Measurements from ENCODE around the gene PLA2G2E. TPM values are rescaled to one million over a fixed set of nuclear protein-coding genes. Genes with fewer than 3 reads are reported as not detected.

Gene PLA2G2E
- polyA plus RNA-seq, 1 donor from 2014 or later: not detected

DNA sequence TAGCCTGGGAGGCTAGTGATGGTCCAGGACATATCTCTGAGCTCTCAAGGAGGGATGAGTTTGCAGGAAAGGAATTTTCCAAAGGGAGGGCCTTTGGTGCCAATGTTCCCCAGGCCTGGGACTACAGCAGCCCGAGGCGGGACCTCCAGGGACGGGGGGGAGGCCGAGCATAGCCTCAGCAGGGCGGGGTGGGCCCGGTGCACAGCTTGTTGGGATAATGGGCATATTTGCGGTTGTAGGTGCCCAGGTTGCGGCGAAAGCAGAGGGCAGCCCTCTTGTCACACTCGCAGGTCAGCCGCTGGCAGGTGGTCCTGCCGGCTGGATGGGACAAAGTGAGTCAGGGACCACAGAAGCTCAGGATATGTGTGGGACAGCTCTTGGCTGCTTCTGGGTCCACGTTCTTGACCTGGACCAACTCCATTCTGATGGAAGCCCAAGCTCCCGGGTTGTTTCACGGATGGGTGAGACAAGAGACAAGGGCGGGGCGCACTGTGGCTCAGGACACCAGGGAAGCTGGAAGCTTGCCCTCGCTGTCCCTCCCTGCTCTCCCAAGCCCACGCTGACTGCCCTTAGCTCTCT, 3.2 kb downstream of the PLA2G2E start:
- Mint-ChIP-seq H3K4me3 (no peak overlapping the region), H3K36me3 (no peaks in the 10 kb centered on the region), H3K9me3 (no peaks in the 10 kb centered on the region), H3K4me1 (peaks cover 2 to 5% (median 4%) of the 10 kb centered on the region in 3 donors), H3K27me3 (peaks cover 7% of the 10 kb centered on the region), H3K27ac (no peak overlapping the region)

- peaks cover 2 to 5% (median 4%) of the 10 kb centered on the region in 3 donors for H3K4me1 Mint-ChIP-seq
- H3K4me3 Mint-ChIP-seq: no peak overlapping the region
- no peaks in the 10 kb centered on the region for H3K36me3 Mint-ChIP-seq
- no peaks in the 10 kb centered on the region for H3K9me3 Mint-ChIP-seq
- H3K27ac Mint-ChIP-seq: peak overlapping the region in 2 of 3 donors; percentile 54 to 63
- no peaks in the 10 kb centered on the region for H3K27me3 Mint-ChIP-seq
These were observed 5.4 kb downstream of the PLA2G2E start for GRCh38 chr1:19918057-19918456.

- Mint-ChIP-seq H3K4me3 (no peak overlapping the region), H3K27ac (no peak overlapping the region), H3K27me3 (no peaks in the 10 kb centered on the region), H3K4me1 (peaks cover 0 to 1% (median 0%) of the 10 kb centered on the region in 3 donors), H3K36me3 (peaks cover 9% of the 10 kb centered on the region), H3K9me3 (no peaks in the 10 kb centered on the region)
These were observed 12.8 kb downstream of the PLA2G2E start for GRCh38 chr1:19910650-19911049.

GRCh38 chr1:19909971-19910370, 13.4 kb downstream of the PLA2G2E start:
- no peak overlapping the region for H3K27ac Mint-ChIP-seq
- no peaks in the 10 kb centered on the region for H3K27me3 Mint-ChIP-seq
- no peak overlapping the region for H3K4me3 Mint-ChIP-seq
- peaks cover 0 to 1% (median 0%) of the 10 kb centered on the region in 3 donors for H3K4me1 Mint-ChIP-seq
- peaks cover 11% of the 10 kb centered on the region for H3K36me3 Mint-ChIP-seq
- no peaks in the 10 kb centered on the region for H3K9me3 Mint-ChIP-seq

- peaks cover 0 to 1% (median 0%) of the 10 kb centered on the region in 3 donors for H3K4me1 Mint-ChIP-seq
- H3K27ac Mint-ChIP-seq: no peak overlapping the region
- H3K9me3 Mint-ChIP-seq: no peaks in the 10 kb centered on the region
- peaks cover 16% of the 10 kb centered on the region for H3K36me3 Mint-ChIP-seq
- no peaks in the 10 kb centered on the region for H3K27me3 Mint-ChIP-seq
- no peak overlapping the region for H3K4me3 Mint-ChIP-seq
These were observed 14.0 kb downstream of the PLA2G2E start for GRCh38 chr1:19909392-19909791.

DNA sequence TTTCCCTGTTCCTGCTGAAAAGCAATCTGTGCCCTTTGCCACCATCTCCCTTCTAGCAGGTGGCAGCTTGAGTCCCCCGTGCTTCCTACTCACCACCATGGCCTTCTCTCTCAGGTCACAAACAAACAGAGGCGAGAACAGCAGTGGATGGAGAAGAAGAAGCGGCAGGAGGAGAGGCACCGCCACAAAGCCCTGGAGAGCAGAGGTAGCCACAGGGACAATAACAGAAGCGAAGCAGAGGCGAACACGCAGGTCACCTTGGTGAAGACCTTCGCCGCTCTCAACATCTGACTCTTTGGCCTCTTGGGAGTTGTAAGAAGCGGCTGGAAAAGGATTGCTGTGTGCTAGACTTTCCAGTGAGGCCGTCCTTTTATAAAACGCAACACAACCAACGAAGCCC, 16.0 kb downstream of the PLA2G2E start:
- no peaks in the 10 kb centered on the region for H3K9me3 Mint-ChIP-seq
- H3K36me3 Mint-ChIP-seq: peaks cover 18% of the 10 kb centered on the region
- H3K4me3 Mint-ChIP-seq: no peak overlapping the region
- H3K27ac Mint-ChIP-seq: no peak overlapping the region
- no peaks in the 10 kb centered on the region for H3K27me3 Mint-ChIP-seq
- H3K4me1 Mint-ChIP-seq: peaks cover 0 to 1% (median 0%) of the 10 kb centered on the region in 3 donors

GRCh38 chr1:19903621-19904020, 19.8 kb downstream of the PLA2G2E start:
- Mint-ChIP-seq H3K27me3 (no peaks in the 10 kb centered on the region), H3K4me1 (peaks cover 0 to 1% (median 0%) of the 10 kb centered on the region in 3 donors), H3K4me3 (no peak overlapping the region), H3K36me3 (peaks cover 26% of the 10 kb centered on the region), H3K9me3 (no peaks in the 10 kb centered on the region), H3K27ac (no peak overlapping the region)

GRCh38 chr1:19901653-19902052, 21.8 kb downstream of the PLA2G2E start:
- H3K36me3 Mint-ChIP-seq: peaks cover 26% of the 10 kb centered on the region
- H3K4me1 Mint-ChIP-seq: no peaks in the 10 kb centered on the region
- no peaks in the 10 kb centered on the region for H3K27me3 Mint-ChIP-seq
- H3K27ac Mint-ChIP-seq: no peak overlapping the region
- H3K9me3 Mint-ChIP-seq: no peaks in the 10 kb centered on the region
- no peak overlapping the region for H3K4me3 Mint-ChIP-seq

- Mint-ChIP-seq H3K27me3 (no peaks in the 10 kb centered on the region), H3K4me1 (peaks cover 0 to 1% (median 0%) of the 10 kb centered on the region in 3 donors), H3K9me3 (no peaks in the 10 kb centered on the region), H3K4me3 (no peak overlapping the region), H3K27ac (no peak overlapping the region), H3K36me3 (peaks cover 5% of the 10 kb centered on the region)
These were observed 29.2 kb downstream of the PLA2G2E start for GRCh38 chr1:19894218-19894617.

DNA sequence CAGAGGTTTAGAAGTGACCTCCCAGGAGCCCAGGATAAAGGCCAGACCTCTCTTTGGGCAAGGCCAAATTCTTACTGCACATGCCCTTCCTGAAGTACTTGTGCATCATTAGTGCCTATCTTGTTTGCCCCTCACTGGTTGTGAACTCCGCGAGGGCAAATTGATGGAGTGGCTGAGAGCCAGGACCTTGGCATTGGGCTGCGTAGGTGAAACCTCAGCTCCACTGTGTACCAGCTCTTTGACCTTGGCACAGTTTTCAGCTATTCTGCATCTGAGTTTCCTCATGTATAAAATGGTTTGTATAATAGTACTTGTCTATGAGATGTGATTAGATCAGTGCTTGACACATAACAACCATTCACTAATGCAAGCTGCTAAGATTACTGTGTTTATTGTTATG, 29.7 kb downstream of the PLA2G2E start:
- H3K9me3 Mint-ChIP-seq: no peaks in the 10 kb centered on the region
- H3K27ac Mint-ChIP-seq: no peak overlapping the region
- no peaks in the 10 kb centered on the region for H3K27me3 Mint-ChIP-seq
- no peak overlapping the region for H3K4me3 Mint-ChIP-seq
- no peaks in the 10 kb centered on the region for H3K36me3 Mint-ChIP-seq
- H3K4me1 Mint-ChIP-seq: peaks cover 0 to 2% (median under 1%) of the 10 kb centered on the region in 3 donors

GRCh38 chr1:19892628-19893168, 30.7 kb downstream of the PLA2G2E start:
- Mint-ChIP-seq H3K36me3 (no peaks in the 10 kb centered on the region), H3K9me3 (no peaks in the 10 kb centered on the region), H3K4me3 (no peak overlapping the region), H3K4me1 (peaks cover 0 to 11% (median 7%) of the 10 kb centered on the region in 3 donors), H3K27me3 (no peaks in the 10 kb centered on the region), H3K27ac (no peak overlapping the region)

GRCh38 chr1:19892129-19892528, 31.3 kb downstream of the PLA2G2E start:
- Mint-ChIP-seq H3K27me3 (no peaks in the 10 kb centered on the region), H3K36me3 (no peaks in the 10 kb centered on the region), H3K4me3 (no peak overlapping the region)

GRCh38 chr1:19889656-19890055, 33.8 kb downstream of the PLA2G2E start:
- peaks cover 1 to 14% (median 11%) of the 10 kb centered on the region in 3 donors for H3K4me1 Mint-ChIP-seq
- H3K9me3 Mint-ChIP-seq: no peaks in the 10 kb centered on the region
- H3K36me3 Mint-ChIP-seq: no peaks in the 10 kb centered on the region
- H3K27me3 Mint-ChIP-seq: no peaks in the 10 kb centered on the region
- no peak overlapping the region for H3K4me3 Mint-ChIP-seq
- no peak overlapping the region for H3K27ac Mint-ChIP-seq

More at GRCh38 chr1:19892129-19892528, 31.3 kb downstream of the PLA2G2E start:
- H3K4me1 Mint-ChIP-seq: peaks cover 0 to 11% (median 7%) of the 10 kb centered on the region in 3 donors
- no peaks in the 10 kb centered on the region for H3K9me3 Mint-ChIP-seq
- no peak overlapping the region for H3K27ac Mint-ChIP-seq

GRCh38 chr1:19888112-19888511, 35.3 kb downstream of the PLA2G2E start:
- no peaks in the 10 kb centered on the region for H3K36me3 Mint-ChIP-seq
- no peaks in the 10 kb centered on the region for H3K27me3 Mint-ChIP-seq
- H3K4me1 Mint-ChIP-seq: peaks cover 10 to 23% (median 22%) of the 10 kb centered on the region in 3 donors
- no peak overlapping the region for H3K27ac Mint-ChIP-seq
- no peaks in the 10 kb centered on the region for H3K9me3 Mint-ChIP-seq
- no peak overlapping the region for H3K4me3 Mint-ChIP-seq

- H3K9me3 Mint-ChIP-seq: peaks cover 0 to 2% (median 0%) of the 10 kb centered on the region in 3 donors
- H3K4me3 Mint-ChIP-seq: peak overlapping the region in 1 of 4 donors; percentile 21
- no peak overlapping the region for H3K27ac Mint-ChIP-seq
- no peaks in the 10 kb centered on the region for H3K27me3 Mint-ChIP-seq
- H3K36me3 Mint-ChIP-seq: no peaks in the 10 kb centered on the region
- peaks cover 15 to 29% (median 28%) of the 10 kb centered on the region in 3 donors for H3K4me1 Mint-ChIP-seq
These were observed 37.6 kb downstream of the PLA2G2E start for GRCh38 chr1:19885821-19886220.

- no peaks in the 10 kb centered on the region for H3K36me3 Mint-ChIP-seq
- H3K9me3 Mint-ChIP-seq: peaks cover 0 to 3% (median 0%) of the 10 kb centered on the region in 3 donors
- peaks cover under 1% of the 10 kb centered on the region for H3K27me3 Mint-ChIP-seq
- H3K4me1 Mint-ChIP-seq: peaks cover 15 to 29% (median 28%) of the 10 kb centered on the region in 3 donors
- H3K4me3 Mint-ChIP-seq: peak overlapping the region in 3 of 4 donors; percentile 87 to 94 (median 87)
- peak overlapping the region in 1 of 3 donors; percentile 71 for H3K27ac Mint-ChIP-seq
These were observed 39.1 kb downstream of the PLA2G2E start for GRCh38 chr1:19884312-19884711.
